Suprapubic skin (tissue), 4 donors: Measurements from ENCODE around the gene CCBE1. TPM values are rescaled to one million over a fixed set of nuclear protein-coding genes. Genes with fewer than 3 reads are reported as not detected.
"Not testable (repeated sequence)": the region's sequence is repeated elsewhere in the genome, so short reads cannot be mapped to it uniquely, and the experiment has no call there.

ENCODE experiments used
- DNase-seq, 2 donors: peaks; one replicate each; pipeline ENCODE4 v3.0.0-alpha.2; 2019; ENCODE audit warnings: low spot score in 2 of 2
- H3K27ac ChIP-seq: fragments of 200-600 bp; sonication (generic); one replicate; pipeline ENCODE4 v1.5.1; 2019
- H3K27me3 ChIP-seq: fragments of 200-600 bp; sonication (generic); one replicate; pipeline ENCODE4 v1.5.1; 2019
- H3K36me3 ChIP-seq: fragments of 200-600 bp; sonication (generic); one replicate; pipeline ENCODE4 v1.5.1; 2019
- H3K4me1 ChIP-seq: fragments of 200-600 bp; sonication (generic); one replicate; pipeline ENCODE4 v1.5.1; 2019
- H3K4me3 ChIP-seq: fragments of 200-600 bp; sonication (generic); one replicate; pipeline ENCODE4 v1.5.1; 2019; ENCODE audit warnings: mild to moderate bottlenecking
- H3K9me3 ChIP-seq: fragments of 200-600 bp; sonication (generic); one replicate; pipeline ENCODE4 v1.5.1; 2019
- CTCF ChIP-seq, 2 donors: fragments of 200-600 bp in 1 of 2; fragments of 450-650 bp in 1 of 2; sonication (generic) in 1 of 2; IDR thresholded peaks; one replicate each; pipeline ENCODE4 v1.5.1; 2016 to 2019; ENCODE audit warnings: antibody characterized with exemption in 2 of 2, mild to moderate bottlenecking in 1 of 2, moderate library complexity in 1 of 2
- EP300 ChIP-seq: sonication (generic); formaldehyde crosslinking; IDR thresholded peaks from one replicate; pipeline ENCODE4 v1.6.1; 2017; ENCODE audit warnings: antibody characterized with exemption
- POLR2A ChIP-seq, 2 donors: fragments of 450-650 bp; IDR thresholded peaks; one replicate each; pipeline ENCODE4 v1.6.1; 2017; ENCODE audit warnings: antibody characterized with exemption in 2 of 2, mild to moderate bottlenecking in 2 of 2, moderate library complexity in 2 of 2
- POLR2AphosphoS5 ChIP-seq, 3 donors: sonication (generic); formaldehyde crosslinking; IDR thresholded peaks; one replicate each; pipeline ENCODE4 v1.6.1; 2017; ENCODE audit warnings: antibody characterized with exemption in 3 of 3
- WGBS: methylation state at CpG from one replicate; pipeline ENCODE4 v1.1.5; 2018; 5-methylcytosine and 5-hydroxymethylcytosine counted together
- total RNA-seq, 4 donors: library from RNA; depleted of rRNA; stranded (reverse); fragments of >200 nt; gene quantifications; one replicate each; pipeline ENCODE4 v1.1.0, GENCODE V29; 2016

The CCBE1 gene
- total RNA-seq, 4 donors from 2014 or later, result 0.81 to 3.7 (median 1.7) TPM

- no peaks in the 10 kb centered on the region for H3K9me3 ChIP-seq
Observed at GRCh38 chr18:59516356-59517155, 180.7 kb downstream of the CCBE1 start.

GRCh38 chr18:59515956-59516355 lies 181.3 kb downstream of the CCBE1 start:
- not testable (repeated sequence) for H3K27ac ChIP-seq, H3K27me3 ChIP-seq, H3K36me3 ChIP-seq, H3K9me3 ChIP-seq, H3K4me3 ChIP-seq, DNase-seq
- peaks cover 40% of the 10 kb centered on the region for H3K4me1 ChIP-seq
- WGBS, result 84% methylated on average over 6 of the region's 6 CpGs

More at GRCh38 chr18:59516356-59517155, 180.7 kb downstream of the CCBE1 start:
- DNase-seq, result no peak
- H3K4me3 ChIP-seq, result no peak overlapping the region
- H3K27me3 ChIP-seq, result no peaks in the 10 kb centered on the region
- TF ChIP-seq CTCF (IDR thresholded peaks at IDR 0.05) (no peak), POLR2AphosphoS5 (IDR thresholded peaks at IDR 0.05) (peak in 2 of 3 donors; percentile 19 to 21)
- WGBS, result 20% methylated on average over 6 of the region's 6 CpGs
- peaks cover 38% of the 10 kb centered on the region for H3K4me1 ChIP-seq
- no peaks in the 10 kb centered on the region for H3K36me3 ChIP-seq
- no peak overlapping the region for H3K27ac ChIP-seq

- Histone ChIP-seq H3K9me3 (no peaks in the 10 kb centered on the region), H3K4me1 (peaks cover 48% of the 10 kb centered on the region), H3K36me3 (no peaks in the 10 kb centered on the region), H3K4me3 (no peak overlapping the region), H3K27ac (no peak overlapping the region), H3K27me3 (no peaks in the 10 kb centered on the region)
- TF ChIP-seq POLR2AphosphoS5 (IDR thresholded peaks at IDR 0.05) (no peak), CTCF (IDR thresholded peaks at IDR 0.05) (no peak), EP300 (no peak), POLR2A (IDR thresholded peaks at IDR 0.05) (no peak)
- WGBS, result 65% methylated on average over 5 of the region's 5 CpGs
- DNase-seq, result no peak
Observed at GRCh38 chr18:59515147-59515546, 182.1 kb downstream of the CCBE1 start.

GRCh38 chr18:59514203-59514602 lies 183.0 kb downstream of the CCBE1 start:
- Histone ChIP-seq H3K36me3 (no peaks in the 10 kb centered on the region), H3K4me1 (peaks cover 57% of the 10 kb centered on the region), H3K27me3 (no peaks in the 10 kb centered on the region), H3K4me3 (no peak overlapping the region), H3K27ac (no peak overlapping the region), H3K9me3 (no peaks in the 10 kb centered on the region)
- TF ChIP-seq POLR2AphosphoS5 (IDR thresholded peaks at IDR 0.05) (peak in 2 of 3 donors; percentile 20 to 22), CTCF (IDR thresholded peaks at IDR 0.05) (no peak)
- WGBS, result 11% methylated on average over 13 of the region's 13 CpGs
- DNase-seq, result peak; percentile 83 to 87

- Histone ChIP-seq H3K27ac (no peak overlapping the region), H3K27me3 (no peaks in the 10 kb centered on the region), H3K36me3 (no peaks in the 10 kb centered on the region), H3K4me1 (peaks cover 65% of the 10 kb centered on the region), H3K9me3 (no peaks in the 10 kb centered on the region), H3K4me3 (no peak overlapping the region)
- DNase-seq, result no peak
- TF ChIP-seq EP300 (no peak), POLR2AphosphoS5 (IDR thresholded peaks at IDR 0.05) (no peak), POLR2A (IDR thresholded peaks at IDR 0.05) (no peak), CTCF (IDR thresholded peaks at IDR 0.05) (no peak)
- 61% methylated on average over 7 of the region's 7 CpGs for WGBS
Observed at GRCh38 chr18:59512025-59512755, 185.0 kb downstream of the CCBE1 start.
